Memory B cell (primary cell): ENCODE data around the gene JARID2.
A peak's percentile ranks its signal among the peaks of the same experiment; 100 is the strongest.

Experiments
- ATAC-seq: fragments of 150-1000 bp; cut with Tn5 transposase; 2 replicates; pipeline ENCODE4 v1.10.0; 2021; ENCODE audit warnings: low read depth, mild to moderate bottlenecking, moderate library complexity
- DNase-seq, 2 donors: peaks; one replicate each; pipeline ENCODE4 v3.0.0; 2022; ENCODE audit warnings: low spot score in 2 of 2
- H3K27ac Mint-ChIP-seq: one replicate; pipeline ENCODE4 v1.8.0; 2022; ENCODE audit warnings: mild to moderate bottlenecking, moderate library complexity, mixed read lengths
- H3K27me3 Mint-ChIP-seq: one replicate; pipeline ENCODE4 v1.8.0; 2022; ENCODE audit warnings: mixed read lengths
- H3K36me3 Mint-ChIP-seq: one replicate; pipeline ENCODE4 v1.8.0; 2022; ENCODE audit warnings: mild to moderate bottlenecking, mixed read lengths
- H3K4me1 Mint-ChIP-seq: one replicate; pipeline ENCODE4 v1.8.0; 2022; ENCODE audit warnings: mixed read lengths
- H3K4me3 Mint-ChIP-seq: one replicate; pipeline ENCODE4 v1.8.0; 2022; ENCODE audit warnings: mild to moderate bottlenecking, moderate library complexity, mixed read lengths
- H3K9me3 Mint-ChIP-seq: one replicate; pipeline ENCODE4 v1.8.0; 2022; ENCODE audit warnings: mixed read lengths

JARID2 gene

GRCh38 chr6:15491986-15492269, 246.1 kb downstream of the JARID2 start:
- ATAC-seq, result no peak
- H3K27me3 Mint-ChIP-seq, result no peaks in the 10 kb centered on the region
- no peak overlapping the region for H3K4me3 Mint-ChIP-seq
- no peaks in the 10 kb centered on the region for H3K9me3 Mint-ChIP-seq
- DNase-seq, result no peak
- peak overlapping the region; percentile 45 for H3K27ac Mint-ChIP-seq
- peaks cover 19% of the 10 kb centered on the region for H3K36me3 Mint-ChIP-seq
- peaks cover 19% of the 10 kb centered on the region for H3K4me1 Mint-ChIP-seq

GRCh38 chr6:15493437-15494168, 247.7 kb downstream of the JARID2 start:
- DNase-seq, result no peak

GRCh38 chr6:15495375-15495901, 249.6 kb downstream of the JARID2 start:
- DNase-seq (no peak), ATAC-seq (no peak)
- H3K27ac Mint-ChIP-seq, result no peak overlapping the region
- no peaks in the 10 kb centered on the region for H3K9me3 Mint-ChIP-seq
- H3K27me3 Mint-ChIP-seq, result no peaks in the 10 kb centered on the region
- H3K4me3 Mint-ChIP-seq, result no peak overlapping the region
- H3K36me3 Mint-ChIP-seq, result peaks cover 7% of the 10 kb centered on the region
- H3K4me1 Mint-ChIP-seq, result peaks cover 10% of the 10 kb centered on the region

More at GRCh38 chr6:15493437-15494168, 247.7 kb downstream of the JARID2 start:
- no peak overlapping the region for H3K4me3 Mint-ChIP-seq
- H3K4me1 Mint-ChIP-seq, result peaks cover 19% of the 10 kb centered on the region
- H3K9me3 Mint-ChIP-seq, result no peaks in the 10 kb centered on the region
- no peaks in the 10 kb centered on the region for H3K27me3 Mint-ChIP-seq
- ATAC-seq, result no peak
- H3K27ac Mint-ChIP-seq, result no peak overlapping the region
- peaks cover 10% of the 10 kb centered on the region for H3K36me3 Mint-ChIP-seq

GRCh38 chr6:15496345-15497131, 250.7 kb downstream of the JARID2 start:
- H3K27me3 Mint-ChIP-seq, result no peaks in the 10 kb centered on the region
- no peak overlapping the region for H3K4me3 Mint-ChIP-seq
- no peak for ATAC-seq
- H3K9me3 Mint-ChIP-seq, result no peaks in the 10 kb centered on the region
- H3K4me1 Mint-ChIP-seq, result peaks cover 4% of the 10 kb centered on the region
- H3K36me3 Mint-ChIP-seq, result peaks cover 7% of the 10 kb centered on the region
- DNase-seq, result no peak
- no peak overlapping the region for H3K27ac Mint-ChIP-seq

- H3K27me3 Mint-ChIP-seq, result no peaks in the 10 kb centered on the region
- peaks cover 2% of the 10 kb centered on the region for H3K4me1 Mint-ChIP-seq
- H3K4me3 Mint-ChIP-seq, result no peak overlapping the region
- peaks cover 13% of the 10 kb centered on the region for H3K36me3 Mint-ChIP-seq
- ATAC-seq (no peak), DNase-seq (no peak)
- no peak overlapping the region for H3K27ac Mint-ChIP-seq
- no peaks in the 10 kb centered on the region for H3K9me3 Mint-ChIP-seq
Measured at GRCh38 chr6:15498640-15499039, 252.8 kb downstream of the JARID2 start.

GRCh38 chr6:15499125-15499524, 253.3 kb downstream of the JARID2 start:
- Mint-ChIP-seq H3K9me3 (no peaks in the 10 kb centered on the region), H3K27ac (no peak overlapping the region), H3K27me3 (no peaks in the 10 kb centered on the region), H3K4me3 (no peak overlapping the region), H3K36me3 (peaks cover 14% of the 10 kb centered on the region), H3K4me1 (peaks cover 3% of the 10 kb centered on the region)
- ATAC-seq, result no peak
- DNase-seq, result no peak

GRCh38 chr6:15499591-15499990, 253.7 kb downstream of the JARID2 start:
- Mint-ChIP-seq H3K9me3 (no peaks in the 10 kb centered on the region), H3K4me3 (no peak overlapping the region), H3K4me1 (peaks cover 3% of the 10 kb centered on the region), H3K27me3 (no peaks in the 10 kb centered on the region), H3K27ac (no peak overlapping the region), H3K36me3 (peaks cover 16% of the 10 kb centered on the region)
- DNase-seq, result no peak
- no peak for ATAC-seq

GRCh38 chr6:15500078-15500740, 254.3 kb downstream of the JARID2 start:
- H3K9me3 Mint-ChIP-seq, result no peaks in the 10 kb centered on the region
- H3K27me3 Mint-ChIP-seq, result no peaks in the 10 kb centered on the region

GRCh38 chr6:15500901-15501825, 255.3 kb downstream of the JARID2 start:
- peaks cover 3% of the 10 kb centered on the region for H3K4me1 Mint-ChIP-seq
- H3K36me3 Mint-ChIP-seq, result peaks cover 14% of the 10 kb centered on the region
- H3K9me3 Mint-ChIP-seq, result no peaks in the 10 kb centered on the region
- no peaks in the 10 kb centered on the region for H3K27me3 Mint-ChIP-seq
- H3K27ac Mint-ChIP-seq, result no peak overlapping the region
- H3K4me3 Mint-ChIP-seq, result no peak overlapping the region
- DNase-seq (no peak), ATAC-seq (no peak)

More at GRCh38 chr6:15500078-15500740, 254.3 kb downstream of the JARID2 start:
- Mint-ChIP-seq H3K4me1 (peaks cover 3% of the 10 kb centered on the region), H3K36me3 (peaks cover 19% of the 10 kb centered on the region), H3K27ac (no peak overlapping the region), H3K4me3 (no peak overlapping the region)
- DNase-seq (no peak), ATAC-seq (no peak)

- H3K9me3 Mint-ChIP-seq, result no peaks in the 10 kb centered on the region
- H3K4me1 Mint-ChIP-seq, result peaks cover 3% of the 10 kb centered on the region
- no peak overlapping the region for H3K4me3 Mint-ChIP-seq
- no peaks in the 10 kb centered on the region for H3K27me3 Mint-ChIP-seq
- DNase-seq, result no peak
- H3K27ac Mint-ChIP-seq, result no peak overlapping the region
- H3K36me3 Mint-ChIP-seq, result peaks cover 14% of the 10 kb centered on the region
- ATAC-seq, result no peak
Measured at GRCh38 chr6:15501826-15502445, 256.1 kb downstream of the JARID2 start.

GRCh38 chr6:15502446-15503345, 256.8 kb downstream of the JARID2 start:
- Mint-ChIP-seq H3K27me3 (no peaks in the 10 kb centered on the region), H3K27ac (no peak overlapping the region), H3K4me1 (peaks cover 5% of the 10 kb centered on the region), H3K9me3 (no peaks in the 10 kb centered on the region), H3K4me3 (no peak overlapping the region), H3K36me3 (peaks cover 15% of the 10 kb centered on the region)
- ATAC-seq, result no peak
- DNase-seq, result no peak

- H3K4me1 Mint-ChIP-seq, result peaks cover 5% of the 10 kb centered on the region
- peak overlapping the region; percentile 65 for H3K27ac Mint-ChIP-seq
- DNase-seq (no peak), ATAC-seq (no peak)
- peaks cover 17% of the 10 kb centered on the region for H3K36me3 Mint-ChIP-seq
- H3K9me3 Mint-ChIP-seq, result no peaks in the 10 kb centered on the region
- H3K27me3 Mint-ChIP-seq, result no peaks in the 10 kb centered on the region
- no peak overlapping the region for H3K4me3 Mint-ChIP-seq
Measured at GRCh38 chr6:15503346-15503680, 257.4 kb downstream of the JARID2 start.
